H1 (cell line): ENCODE results near the gene TRAPPC5. TPM values are rescaled to one million over a fixed set of nuclear protein-coding genes. Genes with fewer than 3 reads are reported as not detected.

ENCODE experiments used
- BRCA1 ChIP-seq: IDR thresholded peaks from 2 replicates; pipeline ENCODE4 v1.6.1; 2012; ENCODE audit warnings: low read depth, low read length, improper control_type of control experiment
- CBX5 ChIP-seq: fragments of 300-800, 300-1000 bp; sonication (generic); IDR thresholded peaks from 2 replicates; pipeline ENCODE4 v1.7.1; 2016; ENCODE audit warnings: antibody characterized with exemption, low read length, low read depth
- CHD7 ChIP-seq: fragments of 300-600 bp; sonication (generic); IDR thresholded peaks from 2 replicates; pipeline ENCODE4 v1.7.1; 2012; ENCODE audit warnings: low read length, moderate library complexity, mild to moderate bottlenecking, inconsistent platforms; ENCODE audit not compliant: insufficient replicate concordance
- CTCF ChIP-seq, 3 experiments: IDR thresholded peaks; 1 replicate in 2 of 3; 2 replicates in 1 of 3; pipeline versions ENCODE4 v1.5.1 to v1.6.1; 2011; ENCODE audit warnings: low read length in 3 of 3, mild to moderate bottlenecking in 3 of 3, inconsistent platforms in 2 of 3, low read depth in 1 of 3, moderate library complexity in 1 of 3; ENCODE audit not compliant: insufficient read depth in 1 of 3; ENCODE audit errors: control extremely low read depth in 1 of 3
- KDM4A ChIP-seq: IDR thresholded peaks from one replicate; pipeline ENCODE4 v1.7.1; 2012; ENCODE audit warnings: low read depth, mild to moderate bottlenecking, moderate library complexity, low read length, inconsistent platforms; ENCODE audit not compliant: severe bottlenecking
- POLR2A ChIP-seq, 2 experiments: IDR thresholded peaks; 1 replicate in 1 of 2; 2 replicates in 1 of 2; pipeline ENCODE4 v1.6.1; 2011; ENCODE audit warnings: low read depth in 2 of 2, low read length in 2 of 2, mild to moderate bottlenecking in 2 of 2; ENCODE audit errors: control extremely low read depth in 1 of 2
- POLR2AphosphoS5 ChIP-seq: IDR thresholded peaks from 2 replicates; pipeline ENCODE4 v1.6.1; 2011; ENCODE audit warnings: low read depth, low read length
- SIRT6 ChIP-seq: IDR thresholded peaks from one replicate; pipeline ENCODE4 v1.7.1; 2012; ENCODE audit warnings: low read length, inconsistent platforms
- SUZ12 ChIP-seq: fragments of 200-600 bp; sonication (generic); IDR thresholded peaks from 2 replicates; pipeline ENCODE4 v1.6.1; 2012; ENCODE audit warnings: mild to moderate bottlenecking, inconsistent platforms, low read length, moderate library complexity, mixed read lengths
- TAF7 ChIP-seq: optimal IDR thresholded peaks from 2 replicates; pipeline ENCODE3; 2011; ENCODE audit warnings: low read depth, mild to moderate bottlenecking, inconsistent platforms, low read length, moderate library complexity, borderline replicate concordance
- polyA plus RNA-seq, 7 experiments: library from polyadenylated mRNA; depleted of rRNA in 3 of 7; stranded (reverse) in 5 of 7; unstranded in 2 of 7; fragments of >200 nt in 5 of 7; fragments of 200-250 nt in 2 of 7; gene quantifications; 1 replicate in 5 of 7; 2 replicates in 1 of 7; 4 replicates in 1 of 7; pipeline versions ENCODE4 v1.2.1 to v1.2.3, GENCODE V29; 2011 to 2013; ENCODE audit warnings: missing spikeins in 2 of 7, mixed read lengths in 2 of 7
- total RNA-seq: library from RNA; stranded (reverse); fragmentation: NEBNext Ultra II Directional; extraction: Animal tissue kit (Norgen Biotek cat#: 25700); gene quantifications from 2 replicates; pipeline ENCODE4 v1.2.1, GENCODE V29; 2021

TRAPPC5 gene
- total and polyA plus RNA-seq, 2 of the 8 experiments (the other 6 are each of a cell fraction or from before 2014, with no cell fraction given), result 109 to 120 TPM

DNA sequence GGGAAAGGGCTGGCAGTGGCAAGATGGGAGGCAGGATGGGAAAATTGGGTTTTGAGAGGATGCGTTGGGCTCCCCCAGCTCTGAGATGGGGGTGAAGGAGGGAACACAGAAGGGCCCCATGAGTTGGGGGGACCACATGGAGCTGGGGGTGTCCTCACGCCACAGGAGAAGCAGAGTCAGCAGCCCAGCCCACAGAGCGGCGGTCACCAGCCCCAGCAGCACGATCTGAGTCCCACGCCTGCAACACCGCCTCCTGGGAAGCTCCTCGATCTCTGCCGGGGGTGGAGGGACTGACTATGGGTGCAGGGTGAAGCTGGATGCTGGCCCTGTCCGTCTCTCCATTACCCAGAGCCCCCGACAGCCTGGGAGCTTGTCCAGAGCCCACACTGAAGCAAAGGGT is 17.9 kb downstream of the TRAPPC5 start (continued):
- TF ChIP-seq CHD7 (no peak), CTCF (IDR thresholded peaks at IDR 0.05; ENCODE audit: control extremely low read depth in 1 of 3, insufficient read depth in 1 of 3, low read depth in 1 of 3, low read length in 3 of 3) (no peak), KDM4A (no peak), SIRT6 (no peak), POLR2A (IDR thresholded peaks at IDR 0.05; ENCODE audit: control extremely low read depth in 1 of 2, low read depth in 2 of 2, low read length in 2 of 2) (no peak), POLR2AphosphoS5 (no peak), TAF7 (no peak), BRCA1 (no peak), SUZ12 (no peak), CBX5 (no peak)
